Mesenchymal stem cell (in vitro differentiated cells and primary cell): ENCODE results near the gene RAB14.
A peak's percentile ranks its signal among the peaks of the same experiment; 100 is the strongest.

Source experiments
- DNase-seq: peaks from one replicate; pipeline ENCODE4 v3.0.0-alpha.2; 2013
- H2AFZ ChIP-seq: one replicate; pipeline ENCODE4 v1.6.1; 2013; ENCODE audit warnings: low read depth, mild to moderate bottlenecking, control low read depth, inconsistent platforms, low read length, moderate library complexity
- H2AK5ac ChIP-seq: 2 replicates; pipeline ENCODE4 v1.6.1; 2013; ENCODE audit warnings: low read length, moderate library complexity, mild to moderate bottlenecking, inconsistent platforms; ENCODE audit not compliant: severe bottlenecking
- H2BK120ac ChIP-seq: one replicate; pipeline ENCODE4 v1.6.1; 2013; ENCODE audit warnings: low read depth, mild to moderate bottlenecking, inconsistent platforms, low read length, moderate library complexity
- H2BK12ac ChIP-seq, 2 experiments: one replicate each; pipeline ENCODE4 v1.6.1; 2013; ENCODE audit warnings: inconsistent platforms in 2 of 2, low read length in 2 of 2, mild to moderate bottlenecking in 2 of 2, moderate library complexity in 2 of 2, control low read depth in 1 of 2
- H2BK15ac ChIP-seq: one replicate; pipeline ENCODE4 v1.6.1; 2013; ENCODE audit warnings: mild to moderate bottlenecking, low read depth, inconsistent platforms; ENCODE audit not compliant: poor library complexity, severe bottlenecking
- H2BK5ac ChIP-seq: 2 replicates; pipeline ENCODE4 v1.6.1; 2013; ENCODE audit warnings: low read depth, mild to moderate bottlenecking, low read length, control low read depth, inconsistent platforms; ENCODE audit not compliant: poor library complexity, severe bottlenecking
- H3K14ac ChIP-seq, 2 experiments: one replicate each; pipeline ENCODE4 v1.6.1; 2013; ENCODE audit warnings: inconsistent platforms in 2 of 2, low read length in 2 of 2, control low read depth in 1 of 2, mild to moderate bottlenecking in 1 of 2, moderate library complexity in 1 of 2
- H3K18ac ChIP-seq, 2 experiments: one replicate each; pipeline ENCODE4 v1.6.1; 2013; ENCODE audit warnings: inconsistent platforms in 2 of 2, low read length in 2 of 2, control low read depth in 1 of 2, low read depth in 1 of 2, mild to moderate bottlenecking in 1 of 2
- H3K23ac ChIP-seq, 2 experiments: one replicate each; pipeline ENCODE4 v1.6.1; 2013; ENCODE audit warnings: inconsistent platforms in 2 of 2, low read length in 2 of 2, mild to moderate bottlenecking in 2 of 2, moderate library complexity in 2 of 2, control low read depth in 1 of 2
- H3K27ac ChIP-seq: 2 replicates; pipeline ENCODE4 v1.5.1; 2013; ENCODE audit warnings: mild to moderate bottlenecking, moderate library complexity, low read length, control low read depth, inconsistent platforms; ENCODE audit not compliant: poor library complexity, severe bottlenecking
- H3K27me3 ChIP-seq, 2 experiments: 2 replicates each; pipeline versions ENCODE4 v1.6.1 to v1.7.0; 2013; ENCODE audit warnings: low read length in 2 of 2, mild to moderate bottlenecking in 2 of 2, moderate library complexity in 2 of 2, control low read depth in 1 of 2, inconsistent platforms in 1 of 2; ENCODE audit not compliant: control insufficient read depth in 1 of 2, insufficient read depth in 1 of 2
- H3K36me3 ChIP-seq, 2 experiments: 2 replicates each; pipeline versions ENCODE4 v1.6.1 to v1.7.0; 2013; ENCODE audit warnings: low read length in 2 of 2, control low read depth in 1 of 2, inconsistent platforms in 1 of 2, low read depth in 1 of 2, mild to moderate bottlenecking in 1 of 2; ENCODE audit not compliant: insufficient read depth in 2 of 2, control insufficient read depth in 1 of 2
- H3K4ac ChIP-seq, 2 experiments: one replicate each; pipeline ENCODE4 v1.6.1; 2013; ENCODE audit warnings: inconsistent platforms in 2 of 2, low read length in 2 of 2, mild to moderate bottlenecking in 2 of 2, moderate library complexity in 2 of 2, control low read depth in 1 of 2, low read depth in 1 of 2
- H3K4me1 ChIP-seq: 2 replicates; pipeline ENCODE4 v1.6.1; 2013; ENCODE audit warnings: low read depth, low read length, control low read depth; ENCODE audit not compliant: control insufficient read depth, insufficient read depth
- H3K4me2 ChIP-seq: 2 replicates; pipeline ENCODE4 v1.6.1; 2013; ENCODE audit warnings: low read length, mild to moderate bottlenecking, inconsistent platforms; ENCODE audit not compliant: poor library complexity, severe bottlenecking
- H3K4me3 ChIP-seq, 2 experiments: 2 replicates each; pipeline versions ENCODE4 v1.5.1 to v1.7.0; 2013; ENCODE audit warnings: low read length in 2 of 2, mild to moderate bottlenecking in 2 of 2, control low read depth in 1 of 2, low read depth in 1 of 2; ENCODE audit not compliant: insufficient read depth in 1 of 2
- H3K79me1 ChIP-seq: replicated peaks from 2 replicates; pipeline ENCODE4 v1.6.1; 2013; ENCODE audit warnings: mild to moderate bottlenecking, control low read depth, low read length, inconsistent platforms; ENCODE audit not compliant: poor library complexity, severe bottlenecking
- H3K9ac ChIP-seq: 2 replicates; pipeline ENCODE4 v1.7.0; 2013; ENCODE audit warnings: mild to moderate bottlenecking, low read length, moderate library complexity
- H3K9me3 ChIP-seq: 2 replicates; pipeline ENCODE4 v1.7.0; 2013; ENCODE audit warnings: mild to moderate bottlenecking, low read length; ENCODE audit not compliant: control insufficient read depth
- H4K8ac ChIP-seq: one replicate; pipeline ENCODE4 v1.6.1; 2013; ENCODE audit warnings: inconsistent platforms, mild to moderate bottlenecking, low read length, moderate library complexity
- H4K91ac ChIP-seq: one replicate; pipeline ENCODE4 v1.6.1; 2013; ENCODE audit warnings: mild to moderate bottlenecking, low read length, inconsistent platforms
- WGBS: methylation state at CpG from one replicate; pipeline ENCODE4 v1.1.7; 2013; ENCODE audit warnings: mixed read lengths; 5-methylcytosine and 5-hydroxymethylcytosine counted together

RAB14 gene

GRCh38 chr9:121242219-121242958 is 40.7 kb upstream of the RAB14 start:
- Histone ChIP-seq H3K4ac (no peak overlapping the region), H3K4me1 (peaks cover 4% of the 10 kb centered on the region), H2BK5ac (no peak overlapping the region), H4K8ac (no peak overlapping the region), H3K23ac (no peak overlapping the region), H3K9ac (peak overlapping the region; percentile 58), H3K18ac (peak overlapping the region in 1 of 2 experiments; percentile 55), H3K36me3 (no peaks in the 10 kb centered on the region), H3K9me3 (peaks cover 9% of the 10 kb centered on the region), H2AFZ (no peak overlapping the region), H3K27ac (no peak overlapping the region), H3K14ac (no peak overlapping the region), H2BK120ac (no peak overlapping the region), H2BK12ac (no peak overlapping the region), H3K4me3 (no peak overlapping the region), H2BK15ac (no peak overlapping the region), H4K91ac (no peak overlapping the region), H3K4me2 (no peak overlapping the region), H3K27me3 (no peaks in the 10 kb centered on the region), H3K79me1 (no peaks in the 10 kb centered on the region), H2AK5ac (no peak overlapping the region)
- 63% methylated on average over 5 of the region's 5 CpGs for WGBS
- DNase-seq = peak; percentile 50

DNA sequence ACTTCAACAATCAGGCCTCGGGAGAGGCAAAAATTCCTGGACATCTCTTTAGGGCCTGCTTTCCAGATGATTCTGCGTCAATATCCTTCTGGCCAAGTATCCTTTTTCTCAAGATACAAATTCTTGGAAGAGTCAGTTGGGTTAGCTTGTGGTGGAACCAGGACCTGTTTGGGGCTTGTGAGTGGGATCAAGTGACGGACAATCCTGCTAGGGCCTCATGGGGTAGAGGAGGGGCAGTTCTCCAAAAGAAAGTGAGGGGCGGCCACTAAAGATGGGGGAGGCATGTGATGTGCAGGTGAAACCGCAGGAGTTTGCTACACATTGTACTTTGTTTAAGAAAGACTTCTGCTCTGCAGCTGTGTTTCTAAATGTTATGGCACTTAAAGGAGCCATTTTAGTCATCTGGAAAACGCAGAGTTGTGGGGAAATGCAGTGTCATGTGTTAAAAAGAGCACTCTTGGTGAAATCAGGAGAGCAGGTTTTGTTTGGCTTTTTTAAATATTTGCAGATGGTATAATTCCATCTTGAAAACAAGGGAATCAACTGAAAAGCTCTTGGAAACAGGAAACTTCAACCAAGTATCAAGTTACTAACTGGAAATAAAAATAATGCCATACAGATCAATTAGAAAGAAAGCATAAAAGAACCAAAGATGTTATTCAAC is 38.9 kb upstream of the RAB14 start:
- 88% methylated on average over 6 of the region's 6 CpGs for WGBS
- no peak for DNase-seq

DNA sequence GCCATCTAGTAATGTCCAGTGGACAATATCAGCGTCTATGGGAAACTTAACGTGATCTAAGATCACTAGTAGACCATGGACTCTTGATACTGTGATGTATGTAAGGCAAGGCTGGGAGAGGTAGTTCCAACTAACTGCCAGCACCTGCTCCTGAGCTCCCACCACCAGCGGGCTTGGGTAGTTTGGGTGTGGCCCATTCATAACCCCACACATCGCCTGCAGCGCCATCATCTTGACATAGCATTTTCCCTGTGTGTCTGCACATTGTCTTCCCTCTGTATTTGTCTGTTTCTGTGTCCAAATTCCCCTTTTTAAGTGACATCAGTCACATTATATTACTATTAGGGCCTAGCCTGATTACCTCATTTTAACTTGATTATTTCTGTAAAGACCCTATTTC is 38.2 kb upstream of the RAB14 start:
- H3K4me1 ChIP-seq = no peaks in the 10 kb centered on the region
- H3K36me3 ChIP-seq = no peaks in the 10 kb centered on the region
- no peak overlapping the region for H4K8ac ChIP-seq
- no peak overlapping the region for H2BK5ac ChIP-seq
- H3K27ac ChIP-seq = no peak overlapping the region
- H3K9ac ChIP-seq = no peak overlapping the region
- no peak overlapping the region for H2BK12ac ChIP-seq
- no peak overlapping the region for H2BK120ac ChIP-seq
- H3K14ac ChIP-seq = no peak overlapping the region
- H3K27me3 ChIP-seq = no peaks in the 10 kb centered on the region
- no peak overlapping the region for H4K91ac ChIP-seq
- H3K79me1 ChIP-seq = no peaks in the 10 kb centered on the region
- H2AFZ ChIP-seq = no peak overlapping the region
- H3K4me3 ChIP-seq = no peak overlapping the region
- no peak for DNase-seq
- H3K4me2 ChIP-seq = no peak overlapping the region
- peaks cover 9% of the 10 kb centered on the region for H3K9me3 ChIP-seq
- H3K4ac ChIP-seq = no peak overlapping the region
- H3K18ac ChIP-seq = no peak overlapping the region
- H3K23ac ChIP-seq = no peak overlapping the region
- 100% methylated on average over 5 of the region's 5 CpGs for WGBS
- H2AK5ac ChIP-seq = no peak overlapping the region
- no peak overlapping the region for H2BK15ac ChIP-seq

More for the DNA sequence above, 38.9 kb upstream of the RAB14 start:
- H2AK5ac ChIP-seq = no peak overlapping the region
- no peak overlapping the region for H3K4me2 ChIP-seq
- no peaks in the 10 kb centered on the region for H3K27me3 ChIP-seq
- H3K9ac ChIP-seq = peak overlapping the region; percentile 58
- no peaks in the 10 kb centered on the region for H3K36me3 ChIP-seq
- H3K18ac ChIP-seq = no peak overlapping the region
- H2BK120ac ChIP-seq = no peak overlapping the region
- no peak overlapping the region for H3K4me3 ChIP-seq
- no peak overlapping the region for H2BK12ac ChIP-seq
- no peak overlapping the region for H3K23ac ChIP-seq
- H3K14ac ChIP-seq = no peak overlapping the region
- H3K27ac ChIP-seq = no peak overlapping the region
- no peak overlapping the region for H4K91ac ChIP-seq
- H2BK5ac ChIP-seq = no peak overlapping the region
- no peak overlapping the region for H3K4ac ChIP-seq
- H2AFZ ChIP-seq = no peak overlapping the region
- H3K4me1 ChIP-seq = no peaks in the 10 kb centered on the region
- no peak overlapping the region for H2BK15ac ChIP-seq
- H3K9me3 ChIP-seq = peaks cover 9% of the 10 kb centered on the region
- H3K79me1 ChIP-seq = no peaks in the 10 kb centered on the region
- no peak overlapping the region for H4K8ac ChIP-seq

GRCh38 chr9:121239071-121239470 is 37.4 kb upstream of the RAB14 start:
- Histone ChIP-seq H3K27ac (no peak overlapping the region), H3K36me3 (no peaks in the 10 kb centered on the region), H2AFZ (no peak overlapping the region), H3K23ac (no peak overlapping the region), H2BK120ac (no peak overlapping the region), H3K14ac (no peak overlapping the region), H3K4me1 (peaks cover 3% of the 10 kb centered on the region), H3K27me3 (no peaks in the 10 kb centered on the region), H2AK5ac (no peak overlapping the region), H4K91ac (no peak overlapping the region), H2BK12ac (no peak overlapping the region), H4K8ac (no peak overlapping the region), H3K18ac (no peak overlapping the region), H3K79me1 (no peaks in the 10 kb centered on the region), H3K4ac (no peak overlapping the region), H3K4me2 (no peak overlapping the region), H2BK5ac (no peak overlapping the region), H2BK15ac (no peak overlapping the region), H3K9ac (no peak overlapping the region), H3K4me3 (no peak overlapping the region), H3K9me3 (peaks cover 3% of the 10 kb centered on the region)
- 84% methylated on average over 2 of the region's 3 CpGs for WGBS
- no peak for DNase-seq
